Activated effector memory CD4-positive, alpha-beta T cell treated with Interleukin-2 at 50 U/mL for 16 hours (primary cell): ENCODE measurements around the gene CEACAM8.
A peak's percentile ranks its signal among the peaks of the same experiment; 100 is the strongest.
"Not testable (repeated sequence)": the region's sequence is repeated elsewhere in the genome, so short reads cannot be mapped to it uniquely, and the experiment has no call there.

Source experiments
- DNase-seq: peaks from one replicate; pipeline ENCODE4 v3.0.0-alpha.2; 2020

The CEACAM8 gene

DNA sequence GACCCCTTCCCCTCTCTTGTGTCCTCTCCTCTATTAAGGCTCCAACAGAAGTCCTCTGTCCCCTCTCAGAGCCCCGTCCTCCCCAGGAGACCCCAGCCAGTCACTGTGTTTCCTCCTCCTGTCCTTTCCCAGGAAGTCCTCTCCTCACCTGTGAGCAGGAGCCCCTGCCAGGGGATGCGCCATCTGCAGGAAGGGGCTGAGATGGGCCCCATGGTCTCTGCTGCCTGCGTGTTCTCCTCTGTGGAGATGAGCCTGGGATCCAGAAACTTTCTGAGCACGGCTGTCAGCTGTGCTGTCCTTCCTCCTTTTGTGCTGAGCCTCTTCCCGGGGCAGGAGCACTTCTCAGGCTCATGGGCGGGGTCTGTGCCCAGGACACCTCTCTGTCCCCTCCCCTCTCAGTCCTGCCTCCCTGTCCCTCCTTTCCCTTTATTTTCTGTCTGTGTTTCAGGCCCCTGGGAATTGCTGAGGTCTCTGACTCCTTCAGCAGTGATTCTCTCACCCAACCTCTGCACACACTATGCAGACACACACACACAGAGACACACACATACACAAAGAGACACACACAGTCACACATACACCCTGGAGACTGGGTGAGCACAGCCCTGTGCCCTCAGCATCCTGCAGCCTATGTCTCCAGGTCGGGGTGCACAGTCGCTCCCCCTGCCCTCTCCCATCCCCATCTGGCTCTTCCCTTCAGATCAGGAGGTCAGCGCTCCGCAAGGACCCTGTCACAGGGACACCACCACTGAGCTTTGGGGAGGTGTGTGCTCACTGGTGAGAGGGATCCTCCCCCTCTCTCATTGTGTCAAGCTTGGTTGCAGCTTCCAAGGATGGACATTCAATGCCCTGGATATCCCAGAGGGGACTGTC, at the start of gene CEACAM8:
TSS of gene CEACAM8 (minus strand) at position 308 of the 873 bp plus-strand sequence. CDS start at position 212, 96 bp downstream.
- DNase-seq: no peak

DNA sequence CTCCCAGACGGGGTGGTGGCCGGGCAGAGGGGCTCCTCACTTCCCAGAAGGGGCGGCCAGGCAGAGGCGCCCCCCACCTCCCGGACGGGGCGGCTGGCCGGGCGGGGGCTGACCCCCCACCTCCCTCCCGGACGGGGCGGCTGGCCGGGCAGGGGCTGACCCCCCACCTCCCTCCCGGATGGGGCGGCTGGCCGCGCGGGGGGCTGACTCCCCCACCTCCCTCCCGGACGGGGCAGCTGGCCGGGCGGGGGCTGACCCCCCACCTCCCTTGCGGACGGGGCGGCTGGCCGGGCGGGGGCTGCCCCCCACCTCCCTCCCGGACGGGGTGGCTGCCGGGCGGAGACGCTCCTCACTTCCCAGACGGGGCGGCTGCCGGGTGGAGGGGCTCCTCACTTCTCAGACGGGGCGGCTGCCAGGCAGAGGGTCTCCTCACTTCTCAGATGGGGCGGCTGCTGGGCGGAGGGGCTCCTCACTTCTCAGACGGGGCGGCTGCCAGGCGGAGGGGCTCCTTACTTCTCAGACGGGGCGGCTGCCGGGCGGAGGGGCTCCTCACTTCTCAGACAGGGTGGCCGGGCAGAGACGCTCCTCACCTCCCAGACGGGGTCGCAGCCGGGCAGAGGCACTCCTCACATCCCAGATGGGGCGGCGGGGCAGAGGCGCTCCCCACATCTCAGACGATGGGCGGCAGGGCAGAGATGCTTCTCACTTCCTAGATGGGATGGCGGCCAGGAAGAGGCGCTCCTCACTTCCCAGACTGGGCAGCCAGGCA, 44.8 kb upstream of the CEACAM8 start:
- not testable (repeated sequence) for DNase-seq

DNA sequence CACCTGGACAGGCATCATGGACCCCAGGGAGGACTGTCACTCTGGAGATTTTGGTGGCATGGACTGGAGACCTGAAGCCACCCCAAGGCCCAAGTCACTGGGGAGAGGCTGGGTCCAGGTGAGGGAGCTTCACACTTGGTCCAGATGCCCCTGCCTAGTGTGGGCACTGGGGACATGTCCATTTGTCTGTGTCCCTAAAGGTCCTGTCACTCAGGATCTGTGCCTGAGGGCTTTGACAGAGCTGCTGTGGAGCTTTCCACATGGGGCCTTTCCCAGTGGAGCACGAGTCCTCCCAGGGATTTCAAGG, 40.5 kb upstream of the CEACAM8 start:
- DNase-seq: no peak

DNA sequence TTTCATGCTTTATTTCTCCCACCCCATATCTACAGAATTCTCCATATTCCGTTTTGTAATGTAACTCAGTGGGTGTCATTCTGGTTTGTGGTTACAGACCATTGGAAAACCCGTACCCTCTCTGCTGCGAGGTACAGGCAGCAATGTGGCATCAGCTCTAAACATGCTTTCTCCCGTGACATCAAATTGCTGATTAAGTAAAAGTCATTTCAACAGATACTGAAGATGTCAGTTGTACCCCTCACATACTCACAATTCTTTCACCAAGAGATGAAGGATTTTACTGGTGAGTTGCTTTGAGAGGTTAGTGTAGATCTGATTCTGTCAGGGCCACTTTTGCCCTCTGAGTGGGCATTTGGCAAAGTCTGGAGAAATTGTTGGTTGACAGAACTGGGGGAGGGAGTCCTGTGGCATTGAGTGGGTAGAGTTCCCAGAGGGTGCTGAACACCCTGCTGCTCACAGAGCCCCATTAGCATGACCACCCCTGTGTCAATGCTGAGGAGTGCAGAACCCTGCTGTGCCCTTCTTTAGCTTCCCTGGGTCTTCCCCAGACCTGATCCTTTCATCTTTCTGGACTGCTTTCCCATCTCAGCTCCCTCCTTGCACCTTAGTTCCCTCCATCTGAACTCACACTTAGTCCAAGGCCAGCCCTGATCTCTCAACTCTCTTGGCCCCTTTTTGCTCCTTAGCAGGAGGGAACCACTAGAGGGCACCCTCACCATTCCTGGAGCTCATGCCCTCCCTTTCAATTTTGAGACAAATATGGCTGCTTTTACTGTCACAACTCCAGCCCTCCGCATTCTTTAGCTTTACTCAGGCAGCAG, 39.9 kb upstream of the CEACAM8 start:
- no peak for DNase-seq

DNA sequence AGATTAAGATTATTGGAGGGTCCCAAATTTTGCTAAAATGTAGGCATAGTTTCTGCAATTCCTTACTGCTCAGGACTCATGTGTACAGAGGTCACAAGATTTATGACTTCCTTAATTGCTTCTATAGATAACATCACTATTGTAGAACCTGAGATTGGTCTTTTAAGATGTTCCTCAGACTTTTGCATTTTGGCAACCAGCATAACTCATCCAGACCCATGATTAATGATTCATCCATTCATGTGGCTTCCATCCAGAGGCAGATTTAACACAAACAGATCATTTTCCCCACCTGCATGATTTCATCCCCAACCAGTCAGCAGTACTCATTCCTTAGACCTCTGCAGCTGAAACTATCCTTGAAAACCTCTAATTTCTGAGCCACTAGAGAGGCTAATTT, 34.5 kb upstream of the CEACAM8 start:
- DNase-seq: no peak

DNA sequence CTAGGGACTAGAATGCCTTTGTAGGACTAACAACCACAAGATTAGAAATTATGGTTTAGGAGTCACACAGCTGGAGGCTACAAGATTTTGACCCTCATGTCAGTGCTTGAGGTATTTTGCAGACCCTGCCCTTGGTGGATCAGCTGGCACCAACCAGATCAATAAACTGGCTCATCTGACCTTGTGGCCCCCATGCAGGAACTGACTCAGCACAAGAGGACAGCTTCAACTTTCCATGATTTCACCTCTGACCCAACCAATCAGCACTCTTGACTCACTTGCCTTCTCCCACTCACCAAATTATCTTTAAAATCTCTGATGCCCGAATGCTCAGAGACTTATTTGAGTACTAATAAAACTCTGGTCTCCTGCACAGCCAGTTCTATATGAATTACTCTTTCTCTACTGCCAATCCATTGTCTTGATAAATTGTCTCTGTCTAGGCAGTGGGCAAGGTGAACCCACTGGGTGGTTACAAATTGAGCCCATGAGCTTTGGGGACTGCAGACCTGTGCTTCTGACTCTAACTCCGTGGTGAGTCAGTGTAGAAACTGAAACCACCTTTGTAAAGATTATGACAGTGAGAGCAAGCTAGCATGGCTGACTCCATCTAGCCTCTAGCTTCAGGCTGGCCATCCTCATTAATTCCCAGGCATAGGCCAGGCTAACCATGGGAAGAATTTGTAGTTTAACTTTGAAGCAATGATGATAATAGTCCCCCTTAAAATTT, 33.9 kb upstream of the CEACAM8 start:
- no peak for DNase-seq

DNA sequence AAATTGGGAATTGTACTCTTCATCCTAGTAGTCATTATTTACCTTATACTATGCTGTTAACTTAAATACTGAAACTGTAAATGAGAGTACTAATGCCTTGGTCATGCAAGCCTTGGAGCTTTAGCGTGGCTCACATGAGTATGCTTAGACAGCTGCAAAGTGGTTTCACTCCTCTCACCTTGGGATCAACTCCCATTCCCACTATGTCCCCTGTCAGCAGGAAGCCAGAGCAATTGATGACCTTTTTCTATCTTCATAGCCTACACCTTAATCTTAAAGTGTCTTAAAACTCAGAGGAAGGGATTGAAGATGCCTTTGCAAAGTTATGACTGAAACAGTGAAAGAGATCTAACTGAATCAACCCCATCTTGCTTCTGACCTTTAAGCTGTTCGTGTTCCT, 33.2 kb upstream of the CEACAM8 start:
- DNase-seq: no peak

DNA sequence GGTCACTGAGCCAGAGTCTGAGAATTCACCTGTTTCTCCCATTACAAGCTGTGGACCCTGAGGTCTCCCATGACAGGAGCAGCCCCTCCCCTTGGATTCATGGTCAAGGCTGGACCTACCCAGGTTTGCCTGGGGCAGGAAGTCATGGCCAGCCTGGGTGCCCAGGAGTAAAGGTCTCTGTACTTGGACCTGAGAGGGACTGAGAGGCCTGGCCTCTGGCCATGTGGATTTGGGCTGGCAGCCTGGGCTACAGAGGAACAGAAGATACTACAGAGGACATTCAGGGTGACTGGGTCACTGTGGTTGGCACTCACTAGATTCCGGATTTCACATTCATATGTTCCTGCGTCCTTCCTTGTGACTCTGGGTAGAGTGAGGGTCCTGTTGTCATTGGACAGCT, 31.5 kb upstream of the CEACAM8 start:
- no peak for DNase-seq

DNA sequence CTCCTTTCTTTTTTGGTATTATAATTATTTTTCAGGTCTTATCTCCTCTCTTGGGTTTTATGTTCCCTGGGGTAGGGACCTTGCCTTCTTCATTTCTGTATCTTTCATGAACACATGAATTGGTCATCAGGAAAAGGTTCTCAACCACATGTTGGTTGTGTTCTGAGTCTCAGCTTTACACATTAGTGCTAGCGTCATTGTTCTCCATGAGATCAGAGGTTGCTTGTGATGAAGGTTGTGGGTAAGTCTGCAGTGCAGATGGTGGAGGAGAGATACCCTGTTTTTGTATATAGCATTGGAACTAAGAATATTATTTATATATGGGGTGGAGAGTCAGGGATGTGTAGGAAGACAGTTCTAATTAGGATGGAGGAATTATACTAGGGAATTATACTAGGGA, 24.5 kb upstream of the CEACAM8 start:
- no peak for DNase-seq

DNA sequence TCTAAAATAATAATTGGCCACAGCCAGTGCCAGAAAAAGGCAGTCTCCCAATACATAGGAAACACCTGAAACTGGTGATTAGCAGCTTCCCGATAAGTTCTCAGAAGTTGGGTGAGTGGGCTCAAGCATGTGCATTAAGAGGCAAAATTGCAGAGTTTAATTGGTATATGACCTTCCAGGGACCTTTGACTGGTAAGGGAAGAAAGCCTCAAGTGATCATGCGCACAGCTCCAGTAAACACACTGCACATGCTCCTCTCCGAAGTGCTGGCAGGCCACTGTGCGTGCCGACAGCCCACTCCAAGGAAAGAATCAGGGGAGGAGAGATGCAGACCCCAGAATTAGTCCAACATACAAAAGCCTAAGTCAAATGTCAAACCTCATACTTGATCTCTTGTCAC, 18.9 kb upstream of the CEACAM8 start:
- no peak for DNase-seq

DNA sequence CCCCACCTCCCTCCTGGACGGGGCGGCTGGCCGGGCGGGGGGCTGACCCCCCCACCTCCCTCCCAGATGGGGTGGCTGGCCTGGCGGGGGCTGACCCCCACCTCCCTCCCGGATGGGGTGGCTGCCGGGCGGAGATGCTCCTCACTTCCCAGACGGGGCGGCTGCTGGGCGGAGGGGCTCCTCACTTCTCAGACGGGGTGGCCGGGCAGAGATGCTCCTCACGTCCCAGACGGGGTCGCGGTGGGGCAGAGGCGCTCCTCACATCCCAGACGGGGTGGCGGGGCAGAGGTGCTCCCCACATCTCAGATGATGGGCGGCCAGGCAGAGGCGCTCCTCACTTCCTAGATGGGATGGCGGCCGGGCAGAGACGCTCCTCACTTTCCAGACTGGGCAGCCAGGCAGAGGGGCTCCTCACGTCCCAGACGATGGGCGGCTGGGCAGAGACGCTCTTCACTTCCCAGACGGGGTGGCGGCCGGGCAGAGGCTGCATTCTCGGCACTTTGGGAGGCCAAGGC, 15.7 kb upstream of the CEACAM8 start:
- DNase-seq: not testable (repeated sequence)

DNA sequence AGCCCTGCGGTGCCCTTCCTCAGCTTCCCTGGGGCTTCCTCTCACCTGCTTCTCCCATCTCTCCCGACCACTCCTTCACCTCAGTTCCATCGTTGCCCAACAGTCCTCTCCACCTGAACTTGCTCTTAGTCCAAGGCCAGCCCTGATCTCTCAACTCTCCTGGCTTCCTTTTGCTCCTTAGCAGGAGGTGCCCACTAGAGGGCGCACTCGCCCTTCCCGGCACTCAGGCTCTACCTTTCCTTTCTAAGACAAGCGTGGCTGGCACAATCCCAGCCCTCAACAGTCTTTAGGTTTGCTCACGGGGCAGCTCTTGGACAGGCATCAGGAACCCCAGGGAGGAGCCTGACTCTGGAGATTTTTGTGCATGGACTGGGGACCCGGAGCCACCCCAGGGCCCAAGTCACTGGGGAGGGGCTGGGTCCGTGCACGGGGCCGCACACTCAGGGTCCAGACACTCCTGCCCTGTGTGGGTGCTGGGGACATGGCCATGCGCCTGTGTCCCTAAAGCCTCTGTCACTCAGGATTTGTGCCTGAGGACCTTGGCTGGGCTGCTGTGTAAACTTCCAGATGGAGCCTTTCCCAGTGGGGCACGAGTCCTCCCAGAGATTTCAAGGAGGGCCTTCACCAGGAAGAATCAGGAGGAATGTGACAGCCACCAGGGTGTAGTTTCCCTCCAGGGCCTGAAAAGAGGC, 12.1 kb upstream of the CEACAM8 start:
- peak; percentile 13 for DNase-seq

DNA sequence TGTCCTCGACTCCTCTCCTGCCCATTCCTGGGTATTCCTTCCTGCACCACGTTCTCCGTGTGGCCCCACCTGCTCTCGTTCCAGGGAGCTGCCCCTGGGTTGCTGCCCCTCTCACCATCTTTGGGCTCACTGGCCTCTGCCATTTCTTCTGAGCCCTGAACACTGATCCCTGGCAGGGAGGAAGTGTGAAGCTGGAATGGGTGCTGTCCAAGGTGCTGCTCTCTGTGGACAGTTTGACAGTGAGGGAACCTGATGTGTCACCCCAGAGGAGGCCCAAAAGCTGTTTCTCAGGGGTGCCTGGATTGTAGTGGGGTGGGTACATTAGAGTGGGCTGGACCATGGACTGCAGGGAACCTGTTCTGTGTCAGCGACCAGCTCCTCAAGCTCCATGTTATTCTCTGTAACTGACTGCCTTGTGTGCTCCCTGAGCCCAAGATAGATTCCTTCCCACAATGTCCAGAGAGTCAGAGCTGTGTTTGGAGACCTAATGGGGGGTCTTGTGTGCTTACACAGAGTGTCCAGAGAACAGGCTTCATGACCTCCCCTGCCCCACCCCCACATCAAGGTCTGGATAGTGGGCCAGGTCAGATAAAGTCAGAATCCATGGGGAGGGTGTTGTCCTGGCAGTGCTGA, 7.2 kb upstream of the CEACAM8 start:
- DNase-seq: no peak

DNA sequence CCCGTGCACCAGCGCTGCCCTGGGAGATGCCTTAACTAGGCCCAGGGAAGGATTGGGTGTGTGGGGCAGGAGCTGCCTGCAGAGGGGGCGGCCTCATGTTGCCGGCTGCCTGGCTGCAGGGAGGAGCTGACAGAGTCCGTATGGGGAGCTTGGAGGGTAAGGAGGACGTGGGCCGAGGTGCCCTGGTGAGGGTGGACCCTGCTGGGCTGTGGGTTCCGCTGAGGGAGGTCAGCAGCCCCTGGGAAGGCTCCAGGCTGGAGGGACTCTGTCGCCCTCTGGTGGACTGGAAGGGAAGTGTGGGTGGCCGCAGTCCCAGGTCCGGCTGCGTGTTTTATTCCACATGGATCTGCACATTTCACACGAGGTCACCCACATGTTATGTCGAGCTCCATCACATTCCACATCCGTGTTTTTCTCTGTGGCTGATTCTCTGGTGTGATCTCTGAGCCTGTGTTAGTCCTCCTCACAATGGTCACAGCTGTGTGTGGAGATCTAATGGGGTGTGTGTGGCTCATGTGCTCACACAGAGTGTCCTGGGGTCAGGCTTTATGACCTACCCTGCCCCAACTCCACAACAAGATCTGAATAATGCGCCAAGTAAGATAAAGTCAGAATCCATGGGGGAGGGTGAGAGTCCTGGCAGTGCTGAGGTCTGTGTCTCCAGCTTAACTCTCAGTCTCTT, 1.8 kb upstream of the CEACAM8 start:
- DNase-seq: peak; percentile 16

DNA sequence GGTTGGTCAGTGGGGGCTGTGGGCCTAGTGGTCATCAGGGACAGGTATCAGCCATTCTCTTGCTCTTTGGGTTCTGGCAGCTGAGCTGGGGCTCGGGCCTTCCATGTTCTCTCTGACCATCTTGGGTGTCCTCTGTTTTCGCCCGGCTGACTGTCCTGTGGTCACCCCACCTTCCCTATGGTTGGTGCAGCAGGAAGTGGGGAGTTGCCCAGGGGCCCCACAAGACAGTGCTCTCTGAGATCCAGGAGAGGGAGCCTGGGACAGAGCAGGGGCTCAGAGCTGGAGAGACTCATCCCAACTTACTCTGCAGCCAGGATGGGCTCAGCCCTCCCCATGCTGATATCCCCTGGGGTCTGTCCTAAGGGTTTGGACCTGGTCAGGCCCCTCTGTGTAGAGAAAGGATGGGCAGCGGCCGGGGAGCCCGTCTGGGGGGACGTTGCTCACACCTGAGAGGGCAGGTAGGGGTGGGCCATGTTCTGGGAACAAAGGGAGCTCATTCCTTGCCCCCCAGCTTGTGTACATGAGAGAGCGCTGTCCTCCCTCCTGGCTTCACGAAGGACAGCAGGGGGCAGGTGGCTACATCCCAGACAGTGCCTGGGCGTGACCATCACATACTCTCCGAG, 937 bp upstream of the CEACAM8 start:
- DNase-seq: no peak

DNA sequence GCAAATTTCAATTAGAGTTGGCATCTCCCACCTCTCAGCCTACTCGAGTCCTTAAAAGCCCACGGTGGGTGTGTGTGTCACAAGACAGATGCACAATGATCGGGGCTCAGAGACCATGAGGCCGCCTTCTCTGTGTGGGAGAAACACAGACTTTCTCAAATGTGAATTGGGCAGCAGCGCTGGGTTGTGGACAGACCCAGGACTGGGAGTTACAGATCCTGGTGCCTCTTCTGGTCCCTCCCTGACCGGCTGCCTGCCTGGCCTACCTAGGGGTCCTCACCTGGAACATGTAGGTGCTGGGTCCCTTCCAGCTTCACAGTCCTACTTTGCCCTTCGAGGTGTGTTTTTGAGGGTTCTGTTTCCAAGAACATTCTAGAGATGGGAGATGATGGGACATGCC, 4.9 kb downstream of the CEACAM8 start:
- DNase-seq: no peak

DNA sequence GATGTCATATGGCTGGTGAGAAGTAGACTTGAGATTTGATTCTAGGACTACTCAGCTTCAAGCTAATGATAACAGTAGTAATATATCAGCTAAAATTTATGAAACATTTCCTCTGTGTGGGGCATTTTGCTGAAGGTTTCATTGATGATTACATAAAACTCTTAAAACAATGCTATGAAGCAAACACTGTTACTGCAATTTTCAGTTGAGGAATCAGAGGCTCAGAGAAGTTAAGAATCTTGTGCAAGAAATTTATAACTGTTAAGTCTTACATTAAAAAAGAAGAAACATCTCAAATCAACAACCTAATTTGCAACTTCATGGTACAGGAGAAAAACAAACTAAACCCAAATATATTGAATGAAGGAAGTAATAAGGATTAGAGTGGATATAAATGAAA, 10.3 kb downstream of the CEACAM8 start:
- DNase-seq: no peak

DNA sequence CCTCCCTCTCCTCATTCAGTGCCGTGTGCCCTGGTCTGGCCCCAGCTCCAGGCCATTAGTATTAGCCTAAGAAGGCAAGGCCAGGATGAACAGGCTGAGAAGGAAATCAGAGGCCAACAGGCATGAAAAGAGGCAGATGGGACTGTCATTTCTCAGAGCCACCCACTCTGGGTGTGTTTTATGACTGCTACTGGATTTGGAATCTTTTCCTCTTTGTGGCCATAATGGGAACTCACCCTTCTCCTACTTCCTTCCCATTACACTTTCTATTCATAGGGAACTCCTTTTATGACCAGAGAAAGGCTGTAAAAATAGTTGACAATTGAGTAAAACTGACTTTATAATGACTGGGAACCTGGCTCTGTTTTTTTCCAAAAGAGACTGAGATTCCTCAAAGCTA, 17.7 kb downstream of the CEACAM8 start:
- no peak for DNase-seq

DNA sequence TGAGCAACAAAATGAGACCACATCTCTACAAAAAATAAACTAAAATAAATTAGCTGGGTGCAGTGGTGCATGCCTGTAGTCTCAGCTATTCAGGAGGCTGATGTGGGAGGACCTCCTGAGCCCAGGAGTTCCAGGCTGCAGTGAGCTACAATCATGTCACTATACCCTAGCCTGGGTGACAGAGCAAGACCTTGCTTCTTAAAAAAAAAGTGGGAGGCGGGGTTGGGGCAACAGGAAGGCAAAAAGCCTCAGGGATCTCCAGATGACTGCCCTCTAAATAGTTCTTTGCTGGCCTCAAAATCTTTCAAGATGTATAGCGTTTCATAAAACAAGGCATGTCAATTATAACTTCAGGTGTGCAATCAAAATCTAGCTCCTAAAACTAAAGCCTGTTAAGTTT, 18.5 kb downstream of the CEACAM8 start:
- no peak for DNase-seq

DNA sequence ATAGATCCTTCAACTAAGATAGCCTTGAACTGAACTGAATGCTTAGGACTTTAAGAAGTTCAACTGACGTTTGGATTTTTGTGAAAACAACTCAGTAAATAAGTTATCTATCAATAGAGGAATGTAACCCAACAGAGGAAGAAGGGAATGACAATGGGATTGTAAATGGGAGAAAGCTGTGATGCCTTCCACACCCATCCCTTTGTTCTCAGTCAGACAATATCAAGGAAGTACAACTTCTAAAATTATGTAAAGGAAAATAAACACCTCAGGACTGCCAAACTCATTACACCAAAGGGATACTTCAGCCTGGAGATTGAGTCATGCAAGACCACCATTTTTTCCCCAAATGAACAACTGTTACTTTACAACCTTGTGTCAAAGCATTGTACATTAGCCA, 21.1 kb downstream of the CEACAM8 start:
- no peak for DNase-seq
